KMS-11 (cell line): ENCODE results near the gene POU3F3.
A peak's percentile ranks its signal among the peaks of the same experiment; 100 is the strongest.

Experiments
- H2AFZ ChIP-seq: fragments of 200-600 bp; sonication (generic); 2 replicates; pipeline ENCODE4 v1.6.1; 2016; ENCODE audit warnings: antibody characterized with exemption, mixed run types, low read depth
- H3K27ac ChIP-seq: fragments of 200-600 bp; sonication (generic); 2 replicates; pipeline ENCODE4 v1.6.1; 2016; ENCODE audit warnings: mild to moderate bottlenecking, mixed run types
- H3K27me3 ChIP-seq: fragments of 200-600 bp; sonication (generic); 2 replicates; pipeline ENCODE4 v1.6.1; 2017; ENCODE audit warnings: mild to moderate bottlenecking, low read depth, mixed run types, moderate library complexity; ENCODE audit not compliant: insufficient read depth
- H3K36me3 ChIP-seq: fragments of 200-600 bp; sonication (generic); 2 replicates; pipeline ENCODE4 v1.6.1; 2017; ENCODE audit warnings: mild to moderate bottlenecking, mixed run types; ENCODE audit not compliant: insufficient read depth
- H3K4me1 ChIP-seq: fragments of 200-600 bp; sonication (generic); 2 replicates; pipeline ENCODE4 v1.6.1; 2016; ENCODE audit warnings: mild to moderate bottlenecking, low read depth, mixed run types; ENCODE audit not compliant: poor library complexity, severe bottlenecking
- H3K4me2 ChIP-seq: fragments of 200-600 bp; sonication (generic); 2 replicates; pipeline ENCODE4 v1.7.0; 2016; ENCODE audit warnings: mild to moderate bottlenecking, mixed run types
- H3K4me3 ChIP-seq: fragments of 200-600 bp; sonication (generic); IDR thresholded peaks from 2 replicates; pipeline ENCODE4 v1.6.1; 2017; ENCODE audit warnings: low read depth, low read length, mixed read lengths; ENCODE audit not compliant: insufficient read depth
- H3K79me2 ChIP-seq: fragments of 200-600 bp; sonication (generic); 2 replicates; pipeline ENCODE4 v1.6.1; 2016; ENCODE audit warnings: low read depth, mixed run types; ENCODE audit not compliant: insufficient read depth
- H3K9ac ChIP-seq: fragments of 200-600 bp; sonication (generic); 2 replicates; pipeline ENCODE4 v1.6.1; 2016; ENCODE audit warnings: mild to moderate bottlenecking, mixed run types
- H4K20me1 ChIP-seq: fragments of 200-600 bp; sonication (generic); 2 replicates; pipeline ENCODE4 v1.6.1; 2016; ENCODE audit warnings: mild to moderate bottlenecking, mixed run types; ENCODE audit not compliant: insufficient read depth
- TF ChIP-seq, protein P1 (sequence below): fragments of 200-600 bp; sonication (generic); conservative IDR thresholded peaks from 2 replicates; pipeline ENCODE4 v1.6.1; 2017; ENCODE audit warnings: low read depth, mild to moderate bottlenecking, antibody characterized with exemption, low read length, moderate library complexity, mixed read lengths

The POU3F3 gene

DNA sequence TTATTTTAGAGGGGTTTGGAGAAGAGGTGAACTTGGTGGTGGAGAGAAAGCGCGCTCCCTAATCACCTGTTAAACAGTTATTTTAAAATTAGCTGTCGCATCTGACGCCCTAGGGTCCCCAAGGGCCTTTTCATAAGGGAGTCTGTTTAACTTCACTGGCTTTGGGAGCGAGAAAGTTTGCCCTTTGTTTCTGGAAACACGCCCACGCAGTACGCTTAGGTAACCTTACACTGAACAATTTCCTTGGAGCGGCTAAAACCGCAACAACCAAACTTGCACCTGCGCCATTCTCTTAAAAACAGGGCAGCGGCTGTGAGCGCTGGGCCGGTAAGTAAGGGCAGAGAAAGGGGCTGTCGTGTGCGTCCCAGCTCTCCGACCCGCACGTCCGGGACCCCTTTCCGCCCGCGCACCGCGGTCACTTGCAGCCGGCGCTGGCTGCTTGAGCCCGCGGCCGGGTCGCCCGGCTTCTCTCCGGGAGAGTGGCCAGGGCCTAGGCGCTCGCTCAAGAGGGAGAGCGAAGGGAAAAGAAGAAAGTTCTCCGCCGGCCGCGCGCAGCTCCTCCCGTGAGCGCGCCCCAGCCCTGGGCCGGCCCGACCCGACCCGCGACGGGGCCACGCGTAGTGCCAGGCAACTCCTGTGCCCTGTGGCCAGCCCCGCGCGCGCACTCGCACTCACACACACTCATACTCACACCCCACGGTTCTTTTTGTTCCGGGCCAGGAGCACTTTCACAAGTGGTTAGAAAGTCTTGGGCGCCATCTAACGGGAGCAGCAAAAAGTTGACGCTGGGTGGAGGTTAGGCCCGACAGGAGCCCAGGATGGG lies 19.2 kb downstream of the POU3F3 start:
- Histone ChIP-seq H2AFZ (peak overlapping the region; percentile 81), H3K79me2 (no peaks in the 10 kb centered on the region), H3K36me3 (no peaks in the 10 kb centered on the region), H3K27me3 (no peaks in the 10 kb centered on the region), H3K4me1 (no peaks in the 10 kb centered on the region), H3K4me3 (peak overlapping the region; percentile 77), H3K4me2 (peak overlapping the region; percentile 70), H3K27ac (no peak overlapping the region), H3K9ac (peak overlapping the region; percentile 53; the same call in 1 of the 2 replicates), H4K20me1 (no peaks in the 10 kb centered on the region)
- TF ChIP-seq, protein P1, sequence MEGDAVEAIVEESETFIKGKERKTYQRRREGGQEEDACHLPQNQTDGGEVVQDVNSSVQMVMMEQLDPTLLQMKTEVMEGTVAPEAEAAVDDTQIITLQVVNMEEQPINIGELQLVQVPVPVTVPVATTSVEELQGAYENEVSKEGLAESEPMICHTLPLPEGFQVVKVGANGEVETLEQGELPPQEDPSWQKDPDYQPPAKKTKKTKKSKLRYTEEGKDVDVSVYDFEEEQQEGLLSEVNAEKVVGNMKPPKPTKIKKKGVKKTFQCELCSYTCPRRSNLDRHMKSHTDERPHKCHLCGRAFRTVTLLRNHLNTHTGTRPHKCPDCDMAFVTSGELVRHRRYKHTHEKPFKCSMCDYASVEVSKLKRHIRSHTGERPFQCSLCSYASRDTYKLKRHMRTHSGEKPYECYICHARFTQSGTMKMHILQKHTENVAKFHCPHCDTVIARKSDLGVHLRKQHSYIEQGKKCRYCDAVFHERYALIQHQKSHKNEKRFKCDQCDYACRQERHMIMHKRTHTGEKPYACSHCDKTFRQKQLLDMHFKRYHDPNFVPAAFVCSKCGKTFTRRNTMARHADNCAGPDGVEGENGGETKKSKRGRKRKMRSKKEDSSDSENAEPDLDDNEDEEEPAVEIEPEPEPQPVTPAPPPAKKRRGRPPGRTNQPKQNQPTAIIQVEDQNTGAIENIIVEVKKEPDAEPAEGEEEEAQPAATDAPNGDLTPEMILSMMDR, result peak; percentile 80

DNA sequence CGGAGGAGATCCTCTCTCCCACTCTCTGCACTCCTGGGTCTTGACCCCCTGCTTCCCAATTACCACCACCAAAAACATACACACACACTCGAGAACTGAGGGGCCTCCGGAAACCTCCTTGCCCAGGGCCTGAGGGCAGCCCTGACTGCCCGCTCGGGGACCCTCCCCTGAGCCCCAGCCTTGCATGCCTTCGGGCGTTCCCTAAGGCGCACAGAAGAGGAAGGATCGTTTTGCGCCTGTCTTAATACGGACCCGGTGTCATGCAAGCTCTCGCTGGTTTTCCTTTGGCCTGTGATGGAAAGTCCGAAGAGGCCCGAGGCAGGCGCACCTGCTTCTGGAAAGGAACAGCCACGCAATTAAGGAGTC lies 19.8 kb downstream of the POU3F3 start:
- Histone ChIP-seq H3K4me3 (no peak overlapping the region), H3K9ac (no peak overlapping the region), H3K27me3 (no peaks in the 10 kb centered on the region), H3K79me2 (no peaks in the 10 kb centered on the region), H4K20me1 (no peaks in the 10 kb centered on the region), H2AFZ (peak overlapping the region; percentile 81; the same call in 1 of the 2 replicates), H3K27ac (no peak overlapping the region), H3K36me3 (no peaks in the 10 kb centered on the region), H3K4me1 (no peaks in the 10 kb centered on the region), H3K4me2 (no peak overlapping the region; the same call in 1 of the 2 replicates)
- TF ChIP-seq, protein P1, result peak; percentile 6; the same call in 1 of the 2 replicates

DNA sequence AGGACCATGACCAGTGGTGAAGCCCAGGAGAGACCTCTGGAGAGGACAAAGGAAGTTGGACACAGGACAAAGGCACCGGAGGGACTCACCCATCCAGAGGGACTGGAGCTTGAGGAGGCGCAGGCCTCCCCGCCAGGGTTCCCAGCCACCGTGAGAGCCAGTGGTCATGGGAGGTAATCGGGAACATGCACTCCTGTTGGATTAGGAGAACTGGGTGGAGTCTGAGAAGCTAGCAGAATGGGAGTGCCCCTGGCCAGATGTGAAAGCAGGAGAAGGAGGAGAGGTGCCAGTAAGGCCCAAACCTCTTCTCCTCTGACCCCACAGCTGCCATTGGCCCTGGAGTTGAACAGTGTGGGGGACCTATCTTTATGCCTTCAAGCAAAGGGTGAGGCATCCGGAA lies 20.3 kb downstream of the POU3F3 start:
- Histone ChIP-seq H2AFZ (no peak overlapping the region), H3K27me3 (no peaks in the 10 kb centered on the region), H3K9ac (no peak overlapping the region), H3K4me1 (no peaks in the 10 kb centered on the region), H3K36me3 (no peaks in the 10 kb centered on the region), H4K20me1 (no peaks in the 10 kb centered on the region), H3K4me3 (no peak overlapping the region), H3K27ac (no peak overlapping the region), H3K4me2 (no peak overlapping the region), H3K79me2 (no peaks in the 10 kb centered on the region)
- TF ChIP-seq, protein P1, result no peak

DNA sequence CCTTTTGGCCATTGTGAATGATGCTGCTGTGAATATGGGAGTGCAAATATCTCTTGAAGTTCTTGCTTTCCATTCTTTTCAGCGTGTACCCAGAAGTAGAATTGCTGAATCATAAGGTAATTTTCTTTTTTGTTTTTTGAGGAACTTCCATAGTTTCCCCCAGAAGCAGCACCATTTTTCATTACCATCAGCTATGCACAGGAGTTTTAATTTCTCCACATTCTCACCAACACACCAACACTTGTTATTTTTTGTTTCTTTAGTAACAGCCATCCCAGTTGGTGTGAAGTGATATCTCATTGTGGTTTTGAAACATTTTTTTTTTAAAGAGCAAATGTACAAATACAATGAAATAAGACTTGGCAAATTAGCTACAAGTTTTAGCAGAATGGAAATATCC lies 21.3 kb downstream of the POU3F3 start:
- H3K9ac ChIP-seq, result no peak overlapping the region
- no peaks in the 10 kb centered on the region for H3K4me1 ChIP-seq
- no peaks in the 10 kb centered on the region for H3K36me3 ChIP-seq
- no peak overlapping the region for H3K4me3 ChIP-seq
- H3K4me2 ChIP-seq, result no peak overlapping the region
- no peak overlapping the region for H2AFZ ChIP-seq
- TF ChIP-seq, protein P1, result no peak
- H4K20me1 ChIP-seq, result no peaks in the 10 kb centered on the region
- no peaks in the 10 kb centered on the region for H3K79me2 ChIP-seq
- no peak overlapping the region for H3K27ac ChIP-seq
- no peaks in the 10 kb centered on the region for H3K27me3 ChIP-seq
